GM10847 (cell line): ENCODE results near the gene CALM1.
A peak's percentile ranks its signal among the peaks of the same experiment; 100 is the strongest.

Experiments
- POLR2A ChIP-seq: IDR thresholded peaks from 2 replicates; pipeline ENCODE4 v1.6.1; 2011; ENCODE audit not compliant: insufficient read length; ENCODE audit errors: extremely low read depth

The CALM1 gene

DNA sequence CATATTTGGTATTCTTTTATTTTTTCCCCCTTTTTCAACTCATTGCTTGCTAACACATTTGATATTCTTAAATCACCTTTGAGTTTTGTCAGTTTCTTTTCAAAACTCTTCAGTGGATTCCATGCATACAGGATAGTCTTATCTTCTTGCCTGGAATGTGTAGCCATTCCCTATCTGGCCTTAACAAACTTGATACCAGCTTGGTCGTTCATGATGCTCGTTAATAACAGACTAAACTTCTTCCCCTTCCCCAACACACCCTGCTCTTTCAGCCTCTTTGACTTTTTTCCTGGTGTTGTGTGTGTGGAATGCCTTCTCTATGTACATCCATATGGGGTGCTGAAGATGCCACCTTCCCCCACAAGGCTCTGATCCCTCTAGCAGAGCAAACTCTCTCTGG, 17.7 kb upstream of the CALM1 start:
- TF ChIP-seq POLR2A, result no peak

DNA sequence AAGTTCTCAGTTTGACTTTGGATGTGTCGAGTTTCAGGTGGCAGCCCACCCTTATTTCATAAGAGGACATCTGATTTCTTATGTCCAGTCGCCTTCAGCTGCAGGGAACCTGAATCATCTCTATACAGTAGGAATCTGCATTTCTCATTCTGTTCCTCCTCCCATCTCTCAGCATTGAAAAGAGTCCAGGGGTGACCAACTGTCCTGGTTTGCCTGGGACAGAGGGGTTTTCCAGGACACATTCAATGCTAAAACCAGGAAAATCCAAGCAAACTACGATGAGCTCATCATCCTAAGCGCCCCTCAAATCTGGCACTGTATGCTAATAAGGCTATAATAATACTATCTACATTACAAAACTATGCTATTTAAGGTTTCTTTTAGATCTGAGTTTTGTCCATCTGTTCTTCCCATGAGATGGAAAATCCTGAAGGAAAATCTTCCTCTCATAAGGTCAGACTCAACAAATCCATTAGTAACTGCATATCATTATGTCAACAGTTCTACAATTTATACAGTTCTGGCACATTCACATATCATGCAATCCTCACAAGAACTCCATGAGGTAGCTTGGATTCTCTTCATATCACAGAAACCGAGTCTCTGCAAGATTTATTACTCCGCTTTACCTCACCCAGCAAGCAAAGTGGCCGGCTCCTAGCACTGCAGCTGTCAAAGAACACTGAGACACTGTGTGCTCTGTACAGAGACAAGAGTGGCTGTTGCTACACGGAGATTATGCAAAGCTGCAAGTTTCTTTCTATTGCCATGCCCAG, 15.6 kb upstream of the CALM1 start:
- no peak for TF ChIP-seq POLR2A

DNA sequence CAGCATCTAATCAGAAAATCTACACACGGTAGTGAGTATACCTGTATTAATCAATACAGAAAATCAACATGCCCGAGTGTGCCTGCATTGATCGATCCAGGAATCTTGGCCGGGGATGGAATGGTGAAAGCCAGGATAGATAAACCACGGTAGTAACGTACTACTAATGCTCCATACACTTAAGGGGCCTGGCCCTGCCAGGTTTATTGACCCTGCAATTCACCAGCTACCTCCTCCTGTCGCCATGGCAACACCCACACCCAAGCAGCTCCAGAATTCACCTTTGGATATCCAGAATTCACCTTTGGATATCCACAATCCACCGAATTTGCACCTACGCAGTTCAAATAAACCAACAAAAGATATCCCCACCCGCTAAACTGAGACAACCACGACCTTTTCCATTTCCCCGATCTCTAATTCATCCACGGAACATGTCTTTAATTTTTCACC, 14.8 kb upstream of the CALM1 start:
- TF ChIP-seq POLR2A, result no peak

DNA sequence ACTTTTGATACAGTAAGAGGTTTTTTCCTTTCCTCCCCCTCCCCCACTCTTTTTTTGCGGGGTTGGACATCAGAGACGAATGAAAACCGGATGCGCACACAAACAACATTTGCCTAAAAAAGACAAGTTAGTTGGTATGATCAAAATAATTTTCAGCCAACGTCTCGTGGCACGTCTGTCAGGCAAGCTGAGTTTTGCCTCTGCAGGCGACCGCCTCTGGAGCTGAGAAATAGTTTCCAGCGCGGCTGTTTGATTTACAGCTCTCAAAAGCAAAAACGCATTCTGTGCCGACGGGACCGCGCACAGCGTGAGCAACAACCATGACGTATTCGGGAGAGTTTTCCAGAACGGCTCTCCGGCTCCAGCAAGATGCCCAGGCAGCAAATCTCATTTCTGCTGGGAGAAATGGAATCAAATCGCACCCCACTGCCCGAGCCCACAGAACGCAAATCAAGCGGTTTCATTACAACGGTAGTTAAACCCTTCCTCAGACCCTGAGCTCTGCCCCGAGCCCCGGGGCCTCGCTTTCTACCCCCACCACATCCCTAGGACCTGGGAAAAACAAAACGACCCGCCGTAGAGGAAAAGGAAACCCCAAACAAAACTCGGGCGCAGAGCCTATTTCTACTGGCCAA, 14.2 kb upstream of the CALM1 start:
- no peak for TF ChIP-seq POLR2A

DNA sequence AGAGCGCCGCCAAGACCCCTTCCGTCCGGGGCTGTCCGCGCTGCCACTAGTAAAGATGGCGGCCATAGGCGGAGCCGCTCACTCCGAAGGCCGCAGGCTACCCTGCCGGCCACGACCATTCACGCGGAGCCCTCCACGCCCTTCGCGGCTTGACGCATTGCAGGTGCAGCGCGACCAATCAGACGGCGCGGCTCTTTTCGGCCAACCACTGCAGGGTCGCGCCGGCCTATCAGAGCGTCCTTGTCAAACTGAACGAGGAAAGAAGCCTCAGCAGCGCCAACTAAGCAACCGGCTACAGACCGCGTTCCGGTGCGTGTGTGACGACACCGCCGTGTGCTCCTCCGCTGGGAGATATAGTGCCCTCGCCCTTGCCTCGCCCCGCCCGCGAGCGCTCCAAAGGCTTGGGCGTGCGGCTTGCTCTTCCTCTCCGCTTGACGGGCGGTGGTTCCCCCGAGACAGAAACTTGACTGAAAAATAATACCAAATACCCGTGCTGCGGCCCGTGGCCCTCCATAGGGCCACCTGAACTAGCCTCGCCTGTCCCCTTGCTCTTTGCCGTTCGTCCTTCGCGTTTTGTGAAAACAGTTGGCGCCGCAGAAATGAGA, 13.6 kb upstream of the CALM1 start:
- TF ChIP-seq POLR2A, result peak; percentile 86

DNA sequence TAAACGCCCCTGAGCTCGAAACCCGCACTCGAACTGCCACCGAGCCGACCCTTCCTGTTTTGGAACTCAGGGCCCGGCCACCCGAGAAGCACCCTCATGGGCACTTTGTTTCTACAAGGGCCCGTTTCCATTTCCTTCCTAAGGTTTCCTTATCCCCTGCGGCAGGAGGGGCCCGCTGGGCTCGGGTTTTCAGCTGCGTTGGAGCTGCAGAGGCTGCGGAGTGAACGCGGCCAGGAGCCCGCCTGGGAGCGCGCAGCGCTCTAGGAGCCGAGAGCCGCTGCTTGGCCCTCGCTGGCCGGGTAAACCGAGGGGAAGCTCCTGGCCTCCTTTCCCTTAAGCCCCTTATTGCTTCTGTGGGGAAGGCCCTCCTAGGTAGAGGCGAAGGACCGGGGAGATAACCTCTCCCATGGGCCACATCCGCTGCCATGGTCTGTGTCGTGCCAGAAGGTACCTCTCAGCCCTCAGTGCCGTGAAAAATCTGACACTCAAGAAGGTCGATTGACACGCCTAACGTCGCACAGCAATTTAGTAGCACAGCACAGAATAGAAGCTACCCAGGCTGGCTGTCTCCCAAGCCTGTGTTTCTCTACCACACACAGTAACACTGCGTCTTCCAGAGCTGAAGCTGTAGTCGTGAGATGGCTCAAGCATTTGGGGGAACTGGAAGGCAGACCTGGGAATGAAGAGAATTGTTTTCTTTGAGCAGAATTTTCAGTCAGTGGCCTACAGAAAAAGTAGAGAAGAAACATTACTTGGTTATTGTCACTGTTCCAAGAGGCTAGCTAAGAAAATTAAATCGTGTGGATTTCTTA, 12.9 kb upstream of the CALM1 start:
- TF ChIP-seq POLR2A, result no peak

DNA sequence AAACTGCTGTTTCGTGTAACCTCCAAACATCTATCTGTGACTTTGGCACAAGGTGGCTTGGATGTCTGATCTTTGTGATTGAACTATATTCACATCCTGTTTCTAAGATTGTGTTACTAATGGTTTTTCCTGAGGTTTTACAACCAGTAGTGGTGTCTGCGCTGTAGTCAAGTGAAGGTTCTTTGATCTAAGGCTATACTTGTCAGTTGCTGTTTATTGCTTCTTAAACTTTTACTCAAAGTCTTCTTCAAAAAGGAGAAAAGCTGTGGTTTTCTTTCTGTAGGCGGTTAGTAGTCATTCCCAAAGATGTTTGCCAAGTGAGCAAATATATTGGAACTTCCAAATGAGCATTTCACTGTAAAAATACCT, 12.3 kb upstream of the CALM1 start:
- TF ChIP-seq POLR2A, result no peak

DNA sequence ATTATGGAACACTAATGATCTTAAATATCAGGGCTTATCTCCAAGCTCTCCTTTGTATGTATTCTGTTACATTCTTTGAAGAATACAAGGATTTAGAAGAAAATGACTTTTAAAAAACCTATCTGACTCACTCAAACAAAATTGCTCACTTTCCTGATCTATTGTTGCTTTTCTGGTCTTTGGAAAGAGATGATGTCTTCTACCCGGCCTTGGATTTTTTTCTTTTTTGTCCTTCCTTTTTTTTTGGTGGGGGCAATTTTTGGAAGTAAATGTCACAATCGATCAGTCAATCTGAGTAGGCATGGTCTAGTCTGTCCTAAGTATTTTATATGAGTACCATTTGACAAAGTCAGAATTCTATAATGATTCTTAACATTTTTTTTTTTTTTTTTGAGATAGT, 10.5 kb upstream of the CALM1 start:
- TF ChIP-seq POLR2A, result no peak

DNA sequence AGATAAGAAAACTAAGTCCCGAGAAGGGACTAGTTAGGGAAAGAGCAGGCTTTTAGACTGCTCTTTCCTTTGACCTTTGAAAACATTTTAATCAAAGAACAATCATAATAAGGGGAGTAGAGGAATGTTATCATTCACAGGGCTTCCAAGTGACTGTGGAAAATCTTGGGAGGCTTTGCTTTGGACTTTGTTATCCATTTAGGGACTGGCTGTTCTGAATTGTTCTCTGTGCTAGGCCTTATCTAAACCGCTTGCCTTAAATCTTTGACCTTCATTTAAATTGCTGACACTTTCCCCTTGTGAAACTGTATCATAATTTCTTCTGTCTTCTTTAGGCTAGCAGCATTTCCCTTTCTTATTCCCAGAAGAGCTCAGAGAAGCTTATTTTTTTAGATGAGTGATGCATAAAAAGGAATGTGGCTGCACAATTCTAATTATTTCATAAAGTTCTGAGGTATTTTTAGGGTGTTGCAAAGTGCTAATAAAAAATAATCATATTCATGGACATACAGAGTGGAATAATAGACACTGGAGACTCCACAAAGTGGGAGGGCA, 9.5 kb upstream of the CALM1 start:
- TF ChIP-seq POLR2A, result no peak

DNA sequence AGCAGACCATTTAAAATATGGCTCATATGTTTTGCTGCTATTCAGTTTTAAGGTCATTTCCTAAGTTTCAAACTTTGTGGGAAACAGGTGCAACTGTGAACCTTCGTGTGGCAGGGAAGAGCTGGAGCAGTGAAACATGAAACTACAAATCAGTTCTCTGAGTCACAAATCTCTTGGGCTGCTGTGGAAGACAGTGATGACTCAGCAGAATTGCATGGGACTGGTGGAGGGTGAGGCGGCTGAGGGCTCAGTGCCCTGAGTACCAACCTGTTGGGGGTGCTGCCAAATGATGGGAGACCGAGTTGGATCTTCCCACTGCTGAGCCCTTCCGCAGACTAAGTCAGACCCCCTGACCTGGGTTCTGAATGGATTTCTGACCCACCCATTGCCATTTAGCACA, 8.4 kb upstream of the CALM1 start:
- no peak for TF ChIP-seq POLR2A

DNA sequence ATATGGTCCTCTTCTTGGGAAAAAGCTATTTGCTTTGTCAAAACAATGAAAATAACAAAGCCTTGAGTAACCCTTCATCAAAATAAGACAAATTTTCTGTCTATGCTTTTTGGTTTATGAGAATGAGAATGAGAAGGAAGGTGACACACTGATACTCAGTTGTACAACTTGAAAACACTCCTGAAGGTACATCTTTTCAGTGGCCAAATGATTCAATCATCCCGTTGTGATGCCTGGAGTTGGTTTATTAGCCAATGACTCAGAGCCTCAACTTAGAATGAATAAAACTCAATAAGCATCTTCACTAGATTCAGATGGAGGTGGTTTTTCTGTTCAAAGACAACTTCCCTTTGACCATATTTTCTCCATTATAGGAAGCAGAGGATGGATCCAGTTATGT, 7.8 kb upstream of the CALM1 start:
- TF ChIP-seq POLR2A, result no peak

DNA sequence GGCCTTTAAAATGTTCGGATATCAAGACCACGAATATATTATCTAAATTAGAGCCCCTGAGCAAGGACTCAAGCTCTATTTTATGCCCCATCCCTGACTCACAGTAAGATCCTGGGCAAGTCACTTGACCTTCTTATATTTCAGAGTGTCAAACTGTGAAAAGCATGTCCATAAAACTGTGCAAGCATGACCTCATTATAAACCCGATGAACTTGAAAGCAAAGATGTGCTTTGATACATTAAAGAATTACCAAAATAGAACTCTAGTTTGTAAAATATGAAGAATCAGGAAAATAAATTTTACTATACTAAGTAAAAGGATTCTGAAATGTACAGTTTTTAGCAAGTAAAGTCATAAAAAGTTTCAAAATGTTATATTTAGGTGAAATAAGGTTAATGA, 2.9 kb upstream of the CALM1 start:
- TF ChIP-seq POLR2A, result no peak

DNA sequence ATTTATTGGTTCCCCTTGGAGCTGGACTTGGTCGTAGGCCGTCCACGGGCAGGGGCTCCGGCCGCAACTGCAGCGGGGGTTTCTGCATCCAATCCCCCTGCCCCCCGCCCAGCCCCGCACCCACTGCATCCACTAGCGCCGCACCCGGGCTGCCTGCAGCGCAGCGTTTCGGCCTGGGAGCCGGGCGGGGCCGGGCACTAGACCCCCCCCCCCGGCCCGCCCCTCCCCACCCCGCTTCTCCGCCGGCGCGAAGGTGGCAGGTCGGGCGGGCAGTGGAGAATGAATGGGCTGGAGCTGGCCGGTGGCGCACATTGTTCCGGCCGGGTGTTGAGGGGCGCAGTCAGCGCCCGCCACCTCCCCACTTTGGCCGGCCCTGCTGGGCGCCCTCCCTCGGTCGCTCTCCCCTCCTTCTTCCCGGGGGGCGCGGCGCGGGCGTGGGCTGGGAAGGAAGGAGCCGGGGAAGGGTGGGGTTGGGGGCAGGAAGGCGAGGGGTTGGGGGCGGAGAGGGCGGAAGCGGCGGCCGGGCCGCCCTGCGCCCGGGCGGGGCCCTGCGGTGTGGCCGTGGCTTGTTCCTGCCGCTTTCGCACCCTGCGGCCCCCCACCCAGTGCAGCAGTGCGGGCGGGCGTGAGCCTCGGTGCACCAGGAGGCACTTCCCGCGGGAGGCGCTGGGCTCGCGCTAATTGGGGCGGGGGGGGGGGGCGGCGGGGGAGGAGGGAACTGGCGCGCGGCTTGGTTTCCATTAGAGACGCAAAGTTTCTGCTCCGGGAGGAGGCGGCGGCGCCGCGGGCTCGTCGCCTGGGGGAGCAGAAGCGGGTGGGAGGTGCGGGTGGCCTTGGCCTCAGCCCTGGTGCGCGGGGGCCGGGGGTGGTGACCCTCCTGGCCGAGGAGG, 841 bp downstream of the CALM1 start:
- no peak for TF ChIP-seq POLR2A

DNA sequence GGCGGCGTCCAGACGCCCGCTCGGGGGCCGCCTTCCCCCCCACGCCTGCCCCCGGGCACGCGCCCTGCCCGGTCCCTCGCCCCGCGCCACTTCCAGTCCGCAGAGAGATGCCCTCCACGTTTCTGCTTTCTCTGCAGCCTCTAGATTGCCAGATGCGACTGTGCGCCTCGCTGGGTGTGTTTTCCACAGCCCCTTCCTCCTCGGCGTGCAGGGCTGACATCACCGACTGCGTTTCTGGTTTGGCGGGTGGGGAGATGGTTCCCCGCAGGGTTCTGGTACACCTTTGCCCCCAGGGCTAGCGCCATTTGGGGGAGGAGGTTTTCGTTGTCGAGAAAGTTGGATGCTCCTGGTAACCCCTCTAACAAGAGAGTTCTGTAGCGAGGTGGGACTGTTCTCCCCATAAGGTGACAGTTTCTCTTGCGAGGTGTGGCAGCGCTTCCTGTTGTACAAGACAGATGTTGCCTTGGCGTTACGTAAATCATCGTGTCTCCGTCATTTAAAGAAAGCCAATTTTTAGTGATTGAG, 1.5 kb downstream of the CALM1 start:
- no peak for TF ChIP-seq POLR2A
